HG02885 (cell line): ENCODE data around the gene YBEY.
"Not testable (repeated sequence)": the region's sequence is repeated elsewhere in the genome, so short reads cannot be mapped to it uniquely, and the experiment has no call there.

Experiments used
- ATAC-seq: cut with Tn5 transposase; IDR thresholded peaks from one replicate; pipeline ENCODE4 v1.9.1; 2021; ENCODE audit warnings: mild to moderate bottlenecking; ENCODE audit not compliant: unreplicated experiment, poor library complexity

YBEY gene, protein sequence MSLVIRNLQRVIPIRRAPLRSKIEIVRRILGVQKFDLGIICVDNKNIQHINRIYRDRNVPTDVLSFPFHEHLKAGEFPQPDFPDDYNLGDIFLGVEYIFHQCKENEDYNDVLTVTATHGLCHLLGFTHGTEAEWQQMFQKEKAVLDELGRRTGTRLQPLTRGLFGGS

GRCh38 chr21:46285761-46286647 lies at the start of gene YBEY:
Gene YBEY (plus strand): TSS chr21:46286342. CDS start chr21:46286914, 572 bp downstream.
- peak; percentile 87 for ATAC-seq

DNA sequence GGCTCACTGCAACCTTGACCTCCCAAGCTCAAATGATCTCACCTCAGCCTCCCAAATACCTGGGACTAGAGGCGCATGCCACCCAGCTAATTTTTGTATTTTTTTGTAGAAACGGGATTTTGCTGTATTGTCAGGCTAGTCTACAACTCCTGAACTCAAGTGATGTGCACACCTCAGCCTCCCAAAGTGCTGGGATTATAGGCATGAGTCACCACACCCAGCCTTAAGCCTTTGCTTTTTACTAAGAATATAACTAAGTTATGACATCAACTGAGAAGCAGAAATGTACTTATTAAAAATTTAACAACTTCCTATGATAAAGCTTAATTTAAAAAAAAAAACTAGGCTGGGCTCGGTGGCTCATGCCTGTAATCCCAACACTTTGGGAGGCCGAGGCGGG lies 48.7 kb upstream of the YBEY start:
- ATAC-seq, result no peak

- ATAC-seq, result no peak
Measured at GRCh38 chr21:46239817-46240325, 46.3 kb upstream of the YBEY start.

GRCh38 chr21:46241577-46241976 lies 44.6 kb upstream of the YBEY start:
- not testable (repeated sequence) for ATAC-seq

DNA sequence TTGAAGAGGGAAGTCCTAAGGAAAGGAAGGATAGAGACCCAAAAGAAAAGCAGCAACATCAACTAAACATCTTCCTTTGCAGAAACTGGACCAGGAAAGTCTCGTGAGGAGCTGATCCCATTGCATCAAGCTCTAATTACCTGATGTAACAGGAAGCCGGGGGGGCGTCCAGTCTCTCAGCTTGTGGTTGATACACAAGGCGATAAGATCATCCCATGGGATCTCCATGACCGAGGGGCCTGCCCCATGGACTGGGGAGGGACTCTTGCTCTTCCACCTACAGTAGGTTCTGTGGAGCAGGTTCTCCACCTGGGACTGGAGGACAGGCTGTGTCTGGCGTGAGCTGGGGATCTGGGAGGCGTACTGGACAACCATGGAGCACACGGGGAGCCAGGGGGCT lies 42.8 kb upstream of the YBEY start:
- ATAC-seq, result no peak

GRCh38 chr21:46243960-46244361 lies 42.2 kb upstream of the YBEY start:
- no peak for ATAC-seq

GRCh38 chr21:46244602-46245001 lies 41.5 kb upstream of the YBEY start:
- no peak for ATAC-seq

- no peak for ATAC-seq
Measured at GRCh38 chr21:46245213-46245915, 40.8 kb upstream of the YBEY start.

DNA sequence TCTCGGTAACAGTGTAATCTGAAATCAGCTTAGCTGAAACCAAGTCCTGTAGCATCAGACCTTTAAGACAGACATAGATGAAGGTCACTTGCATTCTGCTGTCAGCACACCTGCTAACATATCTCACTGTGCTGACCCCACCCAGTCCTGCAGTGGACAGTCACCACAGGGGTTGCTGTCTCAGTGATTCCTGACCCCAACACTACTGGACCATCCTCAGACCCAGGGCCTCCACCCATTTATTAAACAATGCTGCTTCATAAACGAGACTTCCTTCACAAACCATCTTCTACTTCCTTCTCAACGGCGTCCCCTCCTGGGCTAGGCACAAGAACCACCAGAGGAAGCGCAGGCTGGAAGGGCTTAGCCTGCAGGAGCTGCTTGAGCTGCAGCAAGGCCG lies 39.8 kb upstream of the YBEY start:
- no peak for ATAC-seq

GRCh38 chr21:46247699-46248421 lies 38.3 kb upstream of the YBEY start:
- no peak for ATAC-seq

DNA sequence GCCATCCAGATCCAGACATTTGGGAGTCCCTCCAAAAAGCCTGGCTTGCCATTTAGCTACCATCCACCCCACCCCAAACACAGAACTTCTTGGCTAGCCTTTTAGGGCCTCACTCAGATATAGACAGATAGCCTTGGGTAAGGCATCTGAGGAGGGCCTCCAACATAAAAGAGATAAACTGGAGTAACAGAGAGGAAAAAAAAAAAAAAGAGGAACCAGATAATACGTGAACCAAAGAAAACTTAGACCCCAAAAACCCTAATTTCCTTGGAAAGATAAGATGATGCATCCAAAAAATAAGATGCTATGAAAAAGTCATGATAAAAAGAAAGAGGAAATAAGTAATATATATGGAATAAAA lies 37.7 kb upstream of the YBEY start:
- ATAC-seq, result no peak

GRCh38 chr21:46248827-46249226 lies 37.3 kb upstream of the YBEY start:
- ATAC-seq, result no peak

- ATAC-seq, result no peak
Measured at GRCh38 chr21:46250146-46250725, 35.9 kb upstream of the YBEY start.

DNA sequence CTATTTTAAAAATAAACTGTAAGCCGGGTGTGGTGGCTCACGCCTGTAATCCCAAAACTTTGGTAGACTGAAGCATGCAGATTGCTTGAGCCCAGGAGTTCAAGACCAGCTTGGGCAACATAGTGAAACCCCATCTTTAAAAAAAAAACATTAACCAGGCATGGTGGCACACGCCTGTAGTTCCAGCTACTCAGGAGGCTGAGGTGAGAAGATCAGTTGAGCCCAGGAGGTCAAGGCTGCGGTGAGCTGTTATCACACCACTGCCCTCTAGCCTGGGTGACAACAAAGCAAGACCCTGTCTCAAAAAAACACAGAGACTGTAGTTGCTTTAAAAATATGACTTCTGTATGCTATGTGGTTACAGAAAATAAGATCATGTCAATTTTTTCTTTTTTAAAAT lies 33.3 kb upstream of the YBEY start:
- ATAC-seq, result no peak

DNA sequence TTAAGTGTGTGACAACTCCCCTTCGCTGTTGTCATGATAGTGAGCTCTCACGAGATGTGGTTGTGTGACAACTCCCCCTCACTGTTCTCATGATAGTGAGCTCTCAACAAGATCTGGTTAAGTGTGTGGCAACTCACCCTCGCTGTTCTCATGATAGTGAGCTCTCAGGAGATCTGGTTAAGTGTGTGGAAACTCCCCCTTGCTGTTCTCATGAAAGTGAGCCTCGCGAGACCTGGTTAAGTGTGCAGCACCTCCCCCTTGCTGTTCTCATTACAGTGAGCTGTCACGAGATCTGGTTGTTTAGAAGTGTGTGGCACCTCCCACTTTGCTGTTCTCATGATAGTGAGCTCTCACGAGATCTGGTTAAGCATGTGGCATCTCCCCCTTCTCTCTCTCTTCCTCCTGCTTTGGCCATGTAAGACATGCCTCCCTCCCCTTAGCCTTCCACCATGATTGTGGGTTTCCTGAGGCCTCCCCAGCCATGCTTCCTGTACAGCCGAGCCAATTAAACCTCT lies 32.5 kb upstream of the YBEY start:
- ATAC-seq, result no peak

DNA sequence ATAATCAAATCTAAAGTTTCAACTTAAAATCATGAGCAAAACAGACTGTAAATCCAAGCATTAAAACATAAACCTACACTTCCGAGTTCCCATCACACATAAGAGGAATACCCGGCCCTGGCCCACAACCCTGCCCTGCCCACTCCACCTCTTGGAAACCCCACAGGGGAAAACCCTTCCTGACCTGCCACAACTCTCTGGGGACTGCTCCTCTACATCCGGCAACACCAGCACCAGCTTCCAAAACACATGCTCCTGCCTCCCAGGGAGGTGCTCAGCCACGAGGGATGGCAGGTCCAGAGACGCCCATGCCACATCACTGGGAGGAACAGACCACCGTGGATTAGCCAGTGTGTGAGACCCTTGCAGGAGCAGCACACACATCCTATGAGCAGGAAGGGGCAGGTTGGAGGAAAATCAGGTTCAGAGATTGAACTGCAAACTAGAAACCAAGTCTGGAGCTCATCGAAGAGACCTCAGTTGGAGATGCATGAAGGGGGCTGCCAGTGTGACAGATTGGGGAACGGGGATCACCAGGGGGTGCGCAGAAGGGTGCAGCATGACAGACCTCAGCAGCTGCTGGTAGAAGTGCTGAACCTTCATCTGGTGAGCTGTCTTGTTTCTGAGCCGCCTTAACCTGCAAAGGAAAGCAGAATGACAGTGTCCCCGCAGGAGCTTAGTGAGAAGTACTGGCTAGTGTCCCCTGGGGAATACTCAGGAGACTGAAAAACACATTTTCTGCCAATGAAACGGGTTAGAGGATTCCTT lies 31.8 kb upstream of the YBEY start:
- no peak for ATAC-seq

DNA sequence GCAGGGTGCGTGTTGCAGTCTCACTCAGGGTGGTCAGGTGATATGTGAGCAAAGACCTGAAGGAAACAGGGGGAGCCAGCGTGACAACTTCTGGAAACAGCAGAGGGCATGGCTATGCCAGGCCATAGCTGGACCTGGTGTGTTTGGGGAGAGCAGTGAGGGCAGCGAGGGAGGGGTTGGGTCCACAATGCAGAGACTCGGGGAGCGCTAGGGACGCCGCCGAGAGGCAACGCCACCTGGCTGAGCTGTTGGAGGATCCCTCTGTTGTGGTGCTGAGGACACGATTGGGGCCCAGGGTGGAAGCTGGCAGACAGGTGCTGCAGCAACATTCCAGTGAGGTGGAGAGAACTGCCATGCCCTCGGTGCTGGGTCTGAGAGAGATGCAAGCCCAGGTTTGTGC lies 31.0 kb upstream of the YBEY start:
- ATAC-seq, result no peak

DNA sequence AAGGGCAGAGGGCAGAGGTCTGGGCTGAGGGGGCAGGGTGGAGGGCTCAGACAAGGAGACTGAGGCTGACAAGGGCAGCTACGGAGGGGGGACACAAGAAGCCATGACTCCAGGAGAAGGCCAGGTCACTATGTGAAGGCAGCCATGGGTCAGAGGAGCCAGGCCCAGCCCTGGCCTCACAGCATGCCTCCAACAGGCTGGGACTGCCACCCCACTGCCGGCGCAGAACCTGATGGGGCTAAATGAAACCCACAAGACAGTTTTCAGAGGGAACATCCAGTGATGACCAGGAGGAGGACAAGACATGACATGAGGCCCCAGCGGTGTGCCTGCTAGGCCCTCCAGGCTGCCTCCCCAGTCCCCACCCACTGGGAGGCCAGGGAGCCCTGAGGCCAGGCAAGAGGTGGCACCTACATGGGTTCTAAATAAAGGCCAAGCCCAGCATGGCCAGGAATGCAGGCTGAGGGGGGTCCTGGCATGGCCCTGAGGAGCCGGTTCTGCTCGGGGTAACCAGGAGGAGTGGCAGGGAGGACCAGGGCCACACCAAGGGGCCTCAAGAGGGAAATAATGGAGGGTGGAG lies 30.3 kb upstream of the YBEY start:
- no peak for ATAC-seq

GRCh38 chr21:46256501-46256994 lies 29.6 kb upstream of the YBEY start:
- no peak for ATAC-seq
